HEK293 (cell line): ENCODE data around the gene ASCL2.

Experiments
- CTCF ChIA-PET: fragments of 350-600 bp; formaldehyde crosslinking; extraction: SDS; loops from one replicate; lab custom pipeline; 2021; ENCODE audit warnings: antibody characterized with exemption; lab: Yijun Ruan, JAX
- POLR2A ChIA-PET: fragments of 300-600 bp; formaldehyde crosslinking; extraction: SDS; loops from one replicate; lab custom pipeline; 2020; ENCODE audit warnings: antibody characterized with exemption, inconsistent platforms; lab: Yijun Ruan, JAX
- H3K27ac ChIP-seq: fragments of 200-500 bp; sonication (Bioruptor generic); 2 replicates; pipeline ENCODE4 v1.5.1; 2014; ENCODE audit warnings: low read depth, low read length, control low read depth, inconsistent platforms; ENCODE audit errors: extremely low read depth
- H3K36me3 ChIP-seq, 2 experiments: fragments of 200-500 bp in 1 of 2; sonication (Bioruptor generic) in 1 of 2; 1 replicate in 1 of 2; 2 replicates in 1 of 2; pipeline ENCODE4 v1.5.1; 2014 to 2017; ENCODE audit warnings: inconsistent platforms in 2 of 2, low read length in 2 of 2; ENCODE audit not compliant: control insufficient read depth in 2 of 2, insufficient read depth in 1 of 2
- H3K4me1 ChIP-seq: fragments of 200-500 bp; sonication (Bioruptor generic); 2 replicates; pipeline ENCODE4 v1.5.1; 2014; ENCODE audit warnings: mild to moderate bottlenecking, low read length, inconsistent platforms; ENCODE audit not compliant: control insufficient read depth, insufficient read depth
- H3K4me3 ChIP-seq: 2 replicates; pipeline ENCODE4 v1.5.1; 2011; ENCODE audit warnings: low read depth, mild to moderate bottlenecking, control low read depth, low read length, moderate library complexity
- H3K9me3 ChIP-seq: fragments of 200-500 bp; sonication (Bioruptor generic); 2 replicates; pipeline ENCODE4 v1.5.1; 2014; ENCODE audit warnings: low read depth, low read length, inconsistent platforms; ENCODE audit not compliant: control insufficient read depth, insufficient read depth
- EGR2 ChIP-seq: fragments of 450-650 bp; formaldehyde crosslinking; IDR thresholded peaks from 2 replicates; pipeline ENCODE4 v1.5.1; 2016; ENCODE audit warnings: low read depth, missing biosample characterization, missing genetic modification characterization
- HOXC10 ChIP-seq: sonication (generic); formaldehyde crosslinking; IDR thresholded peaks from 2 replicates; pipeline ENCODE4 v1.8.1; 2023; ENCODE audit warnings: mild to moderate bottlenecking, missing genetic modification reagents
- KLF1 ChIP-seq: fragments of 450-650 bp; formaldehyde crosslinking; IDR thresholded peaks from 2 replicates; pipeline ENCODE4 v1.5.1; 2016; ENCODE audit warnings: missing biosample characterization, missing genetic modification characterization
- KLF7 ChIP-seq: fragments of 450-650 bp; formaldehyde crosslinking; IDR thresholded peaks from 2 replicates; pipeline ENCODE4 v1.5.1; 2016; ENCODE audit warnings: missing biosample characterization, missing genetic modification characterization, borderline replicate concordance
- MYNN ChIP-seq: fragments of 450-650 bp; formaldehyde crosslinking; IDR thresholded peaks from 2 replicates; pipeline ENCODE4 v1.5.1; 2016; ENCODE audit warnings: missing biosample characterization, missing genetic modification characterization, borderline replicate concordance
- SP7 ChIP-seq: fragments of 450-650 bp; formaldehyde crosslinking; IDR thresholded peaks from 2 replicates; pipeline ENCODE4 v1.5.1; 2016; ENCODE audit warnings: missing biosample characterization, missing genetic modification characterization
- YY1 ChIP-seq: fragments of 450-650 bp; formaldehyde crosslinking; IDR thresholded peaks from 2 replicates; pipeline ENCODE4 v1.5.1; 2018; ENCODE audit warnings: missing biosample characterization, missing genetic modification characterization
- ZBTB1 ChIP-seq: fragments of 450-650 bp; formaldehyde crosslinking; IDR thresholded peaks from 2 replicates; pipeline ENCODE4 v1.5.1; 2016; ENCODE audit warnings: missing biosample characterization, missing genetic modification characterization
- ZFHX2 ChIP-seq: fragments of 450-650 bp; formaldehyde crosslinking; conservative IDR thresholded peaks from 2 replicates; pipeline ENCODE4 v1.5.1; 2016; ENCODE audit warnings: missing biosample characterization, missing genetic modification characterization
- ZNF121 ChIP-seq: fragments of 450-650 bp; formaldehyde crosslinking; IDR thresholded peaks from 2 replicates; pipeline ENCODE4 v1.5.1; 2016; ENCODE audit warnings: missing biosample characterization, missing genetic modification characterization
- ZNF133 ChIP-seq: fragments of 450-650 bp; formaldehyde crosslinking; IDR thresholded peaks from 2 replicates; pipeline ENCODE4 v1.5.1; 2016; ENCODE audit warnings: missing biosample characterization, missing genetic modification characterization
- ZNF16 ChIP-seq: fragments of 450-650 bp; formaldehyde crosslinking; IDR thresholded peaks from 2 replicates; pipeline ENCODE4 v1.5.1; 2016; ENCODE audit warnings: low read depth, missing biosample characterization, missing genetic modification characterization
- ZNF211 ChIP-seq: fragments of 450-650 bp; formaldehyde crosslinking; IDR thresholded peaks from 2 replicates; pipeline ENCODE4 v1.5.1; 2016; ENCODE audit warnings: low read depth, missing biosample characterization, missing genetic modification characterization
- ZNF549 ChIP-seq: fragments of 450-650 bp; IDR thresholded peaks from 2 replicates; pipeline ENCODE4 v1.5.1; 2018; ENCODE audit warnings: missing biosample characterization, missing genetic modification characterization, mild to moderate bottlenecking, inconsistent platforms, moderate library complexity
- ZNF555 ChIP-seq: fragments of 450-650 bp; formaldehyde crosslinking; conservative IDR thresholded peaks from 2 replicates; pipeline ENCODE4 v1.5.1; 2017; ENCODE audit warnings: missing biosample characterization, mild to moderate bottlenecking, missing genetic modification characterization, inconsistent platforms
- ZNF654 ChIP-seq: fragments of 450-650 bp; formaldehyde crosslinking; IDR thresholded peaks from 2 replicates; pipeline ENCODE4 v1.5.1; 2016; ENCODE audit warnings: low read depth, missing biosample characterization, missing genetic modification characterization
- ZNF658 ChIP-seq: fragments of 450-650 bp; formaldehyde crosslinking; IDR thresholded peaks from 2 replicates; pipeline ENCODE4; 2016; ENCODE audit warnings: missing biosample characterization, missing genetic modification characterization
- ZNF76 ChIP-seq: fragments of 450-650 bp; formaldehyde crosslinking; IDR thresholded peaks from 2 replicates; pipeline ENCODE4; 2016; ENCODE audit warnings: low read depth, missing biosample characterization, missing genetic modification characterization, borderline replicate concordance
- ZNF843 ChIP-seq: fragments of 450-650 bp; formaldehyde crosslinking; IDR thresholded peaks from 2 replicates; pipeline ENCODE4 v1.5.1; 2016; ENCODE audit warnings: missing biosample characterization, missing genetic modification characterization
- TF ChIP-seq, protein P1 (sequence below): fragments of 450-650 bp; formaldehyde crosslinking; IDR thresholded peaks from 2 replicates; pipeline ENCODE4 v1.5.1; 2016; ENCODE audit warnings: missing biosample characterization, missing genetic modification characterization

ASCL2 gene

DNA sequence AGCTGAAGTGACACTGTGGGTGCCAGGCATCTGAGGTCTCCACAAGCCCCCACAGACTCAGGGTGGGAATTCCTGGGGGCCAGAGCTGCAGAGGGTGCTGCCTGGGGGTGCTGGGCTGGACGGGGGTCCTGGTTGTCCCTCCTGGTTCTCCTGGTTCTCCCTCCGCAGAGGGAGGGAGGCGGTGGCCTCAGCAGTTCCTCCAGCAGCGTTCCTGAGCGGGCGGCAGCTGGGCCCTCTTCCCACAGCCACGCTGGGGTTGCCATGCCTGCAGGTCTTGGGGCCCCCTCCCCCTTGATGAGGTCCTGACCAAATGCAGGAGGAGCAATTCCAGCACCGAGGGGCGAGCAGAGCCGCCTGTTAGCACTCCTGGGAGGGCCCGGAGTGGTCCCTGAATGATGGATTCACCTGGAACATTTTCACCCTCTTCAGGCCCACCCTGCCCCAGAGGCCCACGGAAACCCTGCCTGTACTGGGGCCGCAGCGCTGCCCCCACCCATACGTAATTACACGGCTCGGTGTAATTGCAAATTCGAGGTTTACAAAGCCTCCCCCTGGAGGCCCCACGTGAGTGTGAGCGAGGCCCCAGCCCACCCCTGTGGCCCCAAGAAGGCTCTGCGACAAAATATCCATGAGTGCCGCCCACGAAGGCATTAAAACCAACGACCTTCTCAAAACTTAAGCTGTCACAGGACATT lies 30.7 kb upstream of the ASCL2 start:
- no peaks in the 10 kb centered on the region for H3K9me3 ChIP-seq
- POLR2A ChIA-PET, result no interaction called here
- H3K27ac ChIP-seq, result no peak overlapping the region
- TF ChIP-seq ZFHX2 (tag by site-specific recombination) (peak; percentile 70), EGR2 (tag by site-specific recombination) (peak; percentile 22; the same call in 1 of the 2 replicates), SP7 (tag by site-specific recombination) (no peak), ZNF658 (no peak)
- H3K36me3 ChIP-seq, result no peaks in the 10 kb centered on the region
- H3K4me3 ChIP-seq, result no peak overlapping the region
- CTCF ChIA-PET, result interaction anchor here (1.0 to 9.4 kb wide), 2 partner anchors 120 to 587 kb away, joined by 3 to 297 read pairs; no protein-coding TSS in a partner anchor
- no peaks in the 10 kb centered on the region for H3K4me1 ChIP-seq

- Histone ChIP-seq H3K9me3 (no peaks in the 10 kb centered on the region), H3K27ac (no peak overlapping the region), H3K36me3 (no peaks in the 10 kb centered on the region), H3K4me3 (no peak overlapping the region), H3K4me1 (no peaks in the 10 kb centered on the region)
- ChIA-PET POLR2A (no interaction called here), CTCF (interaction anchor here (1.8 to 9.4 kb wide), 3 partner anchors 10 to 121 kb away, joined by 4 to 297 read pairs (median 9); no protein-coding TSS in a partner anchor)
- TF ChIP-seq KLF1 (peak; percentile 50; the same call in 1 of the 2 replicates), ZNF549 (tag by site-specific recombination) (no peak)
Observed at GRCh38 chr11:2300290-2300935, 30.0 kb upstream of the ASCL2 start.

GRCh38 chr11:2299773-2300172 lies 29.4 kb upstream of the ASCL2 start:
- POLR2A ChIA-PET, result no interaction called here
- TF ChIP-seq ZNF76 (tag by site-specific recombination) (no peak), ZNF16 (no peak), ZNF654 (tag by site-specific recombination) (no peak), KLF7 (no peak), ZBTB1 (tag by site-specific recombination) (no peak), HOXC10 (CRISPR knock-in tag) (no peak), ZNF555 (tag by site-specific recombination) (no peak), ZNF133 (no peak), ZNF121 (tag by site-specific recombination) (no peak), ZNF211 (tag by site-specific recombination) (no peak), ZNF843 (tag by site-specific recombination) (no peak), MYNN (tag by site-specific recombination) (no peak), YY1 (tag by site-specific recombination) (no peak)
- TF ChIP-seq, protein P1, sequence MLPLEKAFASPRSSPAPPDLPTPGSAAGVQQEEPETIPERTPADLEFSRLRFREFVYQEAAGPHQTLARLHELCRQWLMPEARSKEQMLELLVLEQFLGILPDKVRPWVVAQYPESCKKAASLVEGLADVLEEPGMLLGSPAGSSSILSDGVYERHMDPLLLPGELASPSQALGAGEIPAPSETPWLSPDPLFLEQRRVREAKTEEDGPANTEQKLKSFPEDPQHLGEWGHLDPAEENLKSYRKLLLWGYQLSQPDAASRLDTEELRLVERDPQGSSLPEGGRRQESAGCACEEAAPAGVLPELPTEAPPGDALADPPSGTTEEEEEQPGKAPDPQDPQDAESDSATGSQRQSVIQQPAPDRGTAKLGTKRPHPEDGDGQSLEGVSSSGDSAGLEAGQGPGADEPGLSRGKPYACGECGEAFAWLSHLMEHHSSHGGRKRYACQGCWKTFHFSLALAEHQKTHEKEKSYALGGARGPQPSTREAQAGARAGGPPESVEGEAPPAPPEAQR, result no peak
- Histone ChIP-seq H3K27ac (no peak overlapping the region), H3K4me1 (no peaks in the 10 kb centered on the region), H3K9me3 (no peaks in the 10 kb centered on the region), H3K36me3 (no peaks in the 10 kb centered on the region), H3K4me3 (no peak overlapping the region)
- CTCF ChIA-PET, result interaction anchor here (0.7 to 9.4 kb wide), 8 partner anchors 10 to 144 kb away, joined by 3 to 297 read pairs (median 4); no protein-coding TSS in a partner anchor
